NCI-H2227 (cell line): Measurements from ENCODE around the gene RAB41.
A peak's percentile ranks its signal among the peaks of the same experiment; 100 is the strongest.
"Not testable (repeated sequence)": the region's sequence is repeated elsewhere in the genome, so short reads cannot be mapped to it uniquely, and the experiment has no call there.

Experiments used
- DNase-seq: peaks from one replicate; lab custom pipeline; 2025; ENCODE audit not compliant: unreplicated experiment; lab: John Stamatoyannopoulos, UW

Gene RAB41

GRCh38 chrX:70289793-70290770 lies 8.1 kb downstream of the RAB41 start, which contains the start of the genes KIF4A and PDZD11:
Gene KIF4A, plus strand, starts transcription at chrX:70290104. Its CDS starts 355 bp downstream, at chrX:70290459.
Gene PDZD11, minus strand, starts transcription at chrX:70289927. Its CDS starts 586 bp downstream, at chrX:70289341.
- peak; percentile 94 for DNase-seq

- no peak for DNase-seq
Measured at GRCh38 chrX:70292788-70293187, 10.8 kb downstream of the RAB41 start.

GRCh38 chrX:70293621-70294020 lies 11.6 kb downstream of the RAB41 start:
- DNase-seq = no peak

- DNase-seq = no peak
Measured at GRCh38 chrX:70301716-70302115, 19.7 kb downstream of the RAB41 start.

- DNase-seq = no peak
Measured at GRCh38 chrX:70313503-70313902, 31.5 kb downstream of the RAB41 start.

GRCh38 chrX:70322784-70323183 lies 40.8 kb downstream of the RAB41 start:
- DNase-seq = no peak

GRCh38 chrX:70323628-70324027 lies 41.7 kb downstream of the RAB41 start:
- DNase-seq = not testable (repeated sequence)

GRCh38 chrX:70324326-70324725 lies 42.4 kb downstream of the RAB41 start:
- no peak for DNase-seq

GRCh38 chrX:70331161-70331560 lies 49.2 kb downstream of the RAB41 start:
- DNase-seq = no peak

GRCh38 chrX:70332600-70332999 lies 50.6 kb downstream of the RAB41 start:
- no peak for DNase-seq
